Brain microvascular endothelial cell (primary cell): ENCODE data around the gene CHRNB4.

Experiments
- DNase-seq: peaks from one replicate; pipeline ENCODE4 v3.0.0-alpha.2; 2020
- H3K27ac ChIP-seq: fragments of 250-450 bp; sonication (Bioruptor Pico); 2 replicates; pipeline ENCODE4 v1.5.1; 2020; ENCODE audit warnings: mild to moderate bottlenecking, moderate library complexity
- H3K27me3 ChIP-seq: fragments of 250-450 bp; sonication (Bioruptor Pico); replicated peaks from 2 replicates; pipeline ENCODE4 v1.5.1; 2020; ENCODE audit warnings: mild to moderate bottlenecking
- H3K36me3 ChIP-seq: fragments of 250-450 bp; sonication (Bioruptor Pico); replicated peaks from 2 replicates; pipeline ENCODE4 v1.5.1; 2020; ENCODE audit warnings: mild to moderate bottlenecking
- H3K4me3 ChIP-seq: 2 replicates; pipeline ENCODE4 v1.5.1; 2011; ENCODE audit warnings: low read depth, mild to moderate bottlenecking, control low read depth, low read length, moderate library complexity
- CTCF ChIP-seq: IDR thresholded peaks from 2 replicates; pipeline ENCODE4 v1.5.1; 2011; ENCODE audit warnings: low read depth, mild to moderate bottlenecking, moderate library complexity, low read length, control low read depth, inconsistent platforms; ENCODE audit errors: missing control alignments
- in situ Hi-C: cut with HindIII; loops from 2 replicates; pipeline ENCODE4 v1.10.0; 2017; ENCODE audit warnings: low sequenced_read_pairs, low pct_ligation_motif_present

CHRNB4 gene

GRCh38 chr15:78682693-78683410, 41.8 kb upstream of the CHRNB4 start:
- Histone ChIP-seq H3K4me3 (no peak overlapping the region), H3K36me3 (no peaks in the 10 kb centered on the region), H3K27ac (no peak overlapping the region), H3K27me3 (no peaks in the 10 kb centered on the region)
- no peak for TF ChIP-seq CTCF
- in situ Hi-C loops: no loop called here
- no peak for DNase-seq

- no peak for DNase-seq
- Histone ChIP-seq H3K36me3 (no peaks in the 10 kb centered on the region), H3K27ac (no peak overlapping the region), H3K27me3 (no peaks in the 10 kb centered on the region), H3K4me3 (no peak overlapping the region)
- TF ChIP-seq CTCF: no peak
- in situ Hi-C loops: no loop called here
Observed at GRCh38 chr15:78682004-78682651, 41.1 kb upstream of the CHRNB4 start.

- no peak overlapping the region for H3K4me3 ChIP-seq
- no peak overlapping the region for H3K27ac ChIP-seq
- no peak for TF ChIP-seq CTCF
- H3K27me3 ChIP-seq: no peaks in the 10 kb centered on the region
- DNase-seq: no peak
- in situ Hi-C loops: no loop called here
- H3K36me3 ChIP-seq: no peaks in the 10 kb centered on the region
Observed at GRCh38 chr15:78681281-78682003, 40.4 kb upstream of the CHRNB4 start.

- Histone ChIP-seq H3K4me3 (no peak overlapping the region), H3K27me3 (no peaks in the 10 kb centered on the region), H3K27ac (no peak overlapping the region), H3K36me3 (no peaks in the 10 kb centered on the region)
- TF ChIP-seq CTCF: no peak
- in situ Hi-C loops: no loop called here
- DNase-seq: no peak
Observed at GRCh38 chr15:78680431-78681075, 39.5 kb upstream of the CHRNB4 start.

- in situ Hi-C loops: no loop called here
- Histone ChIP-seq H3K4me3 (no peak overlapping the region), H3K36me3 (no peaks in the 10 kb centered on the region), H3K27me3 (no peaks in the 10 kb centered on the region), H3K27ac (no peak overlapping the region)
- TF ChIP-seq CTCF: no peak
- DNase-seq: no peak
Observed at GRCh38 chr15:78679089-78679511, 38.1 kb upstream of the CHRNB4 start.
